Activated B cell treated with CpG ODN at 0.5 μM for 24 hours (primary cell): Measurements from ENCODE around the gene NEK4. TPM values are rescaled to one million over a fixed set of nuclear protein-coding genes. Genes with fewer than 3 reads are reported as not detected.

Experiments used
- ATAC-seq: fragments of 200-7000 bp; cut with Tn5 transposase; one replicate; pipeline ENCODE4 v1.10.0; 2021; ENCODE audit warnings: low read depth, mild to moderate bottlenecking, moderate library complexity
- CTCF ChIA-PET: fragments of 350-600 bp; sonication (Branson Sonifier 250); formaldehyde crosslinking; loops from one replicate; lab custom pipeline; 2021; ENCODE audit warnings: antibody characterized with exemption; lab: Charles Lee
- POLR2A ChIA-PET: fragments of 350-600 bp; sonication (Branson Sonifier 250); formaldehyde crosslinking; loops from one replicate; lab custom pipeline; 2021; ENCODE audit warnings: antibody characterized with exemption; lab: Charles Lee
- DNase-seq: peaks from one replicate; pipeline ENCODE4 v3.0.0; 2022
- H3K27ac Mint-ChIP-seq: one replicate; pipeline ENCODE4 v1.8.0; 2020; ENCODE audit warnings: mixed read lengths
- H3K27me3 Mint-ChIP-seq: one replicate; pipeline ENCODE4 v1.8.0; 2021; ENCODE audit warnings: mixed read lengths
- H3K36me3 Mint-ChIP-seq: one replicate; pipeline ENCODE4 v1.8.0; 2021; ENCODE audit warnings: low read depth, mixed read lengths
- H3K4me1 Mint-ChIP-seq: one replicate; pipeline ENCODE4 v1.8.0; 2021; ENCODE audit warnings: mixed read lengths
- H3K4me3 Mint-ChIP-seq: one replicate; pipeline ENCODE4 v1.8.0; 2020; ENCODE audit warnings: mild to moderate bottlenecking, mixed read lengths
- H3K9me3 Mint-ChIP-seq: one replicate; pipeline ENCODE4 v1.8.0; 2020; ENCODE audit warnings: mixed read lengths
- intact Hi-C: fragments of 100-400 bp; cut with micrococcal nuclease; formaldehyde crosslinking; loops from one replicate; pipeline ENCODE4 v1.15.1; 2024
- total RNA-seq: library from RNA; stranded (reverse); gene quantifications from 2 replicates; pipeline ENCODE4 v1.2.3, GENCODE V29; 2022
- TF ChIP-seq, protein P1 (sequence below): fragments of 200-600 bp; IDR thresholded peaks from one replicate; pipeline ENCODE4 v1.8.0; 2022; ENCODE audit warnings: antibody characterized with exemption, mild to moderate bottlenecking

The NEK4 gene
- total RNA-seq, 1 donor from 2014 or later, result 24.5 TPM

DNA sequence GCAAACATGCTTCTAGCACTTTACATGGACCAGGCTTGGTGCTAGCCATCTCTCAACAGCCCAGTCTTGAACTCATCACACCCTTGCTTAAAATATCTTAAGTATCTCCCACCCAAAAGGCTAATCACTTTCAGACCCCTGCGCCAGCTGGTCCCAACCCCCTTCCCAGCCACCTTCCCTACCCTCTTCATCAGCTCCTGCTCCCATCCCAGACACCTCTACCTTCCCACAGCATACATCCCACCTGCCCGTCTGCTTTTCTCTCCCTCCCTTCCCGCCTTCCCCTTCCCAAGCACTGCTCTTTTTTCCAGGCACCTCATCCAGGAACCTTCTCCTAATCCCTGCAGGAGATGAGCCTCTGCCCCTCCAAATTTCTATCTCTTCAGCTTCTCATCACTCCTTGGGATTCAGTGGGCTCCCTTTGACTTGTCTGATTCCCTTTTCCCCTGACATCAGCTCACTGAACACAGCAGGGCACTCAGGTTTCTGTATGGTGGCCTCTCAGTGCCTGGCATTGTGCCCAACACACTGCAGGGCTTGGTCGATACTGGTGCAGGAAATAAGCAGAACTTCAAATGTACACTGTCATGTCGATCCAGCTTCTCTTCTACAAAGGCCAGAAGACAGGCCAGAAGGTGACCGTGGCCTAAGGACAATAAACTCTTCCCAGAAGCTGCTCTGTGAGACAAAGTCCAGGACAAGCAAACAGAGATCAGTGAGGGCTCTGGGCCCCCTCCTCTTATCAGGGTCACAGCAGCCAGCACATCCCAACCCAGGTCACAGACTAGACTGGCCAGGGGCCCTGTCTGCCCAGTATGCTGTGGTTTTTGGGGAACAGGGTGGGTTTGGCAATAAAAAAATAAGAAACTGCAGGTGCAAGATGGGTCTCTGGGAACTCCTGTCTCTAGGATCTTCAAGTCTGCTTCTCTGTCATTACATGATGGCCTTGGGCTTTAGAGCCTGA, 4.4 kb upstream of the NEK4 start:
- Mint-ChIP-seq H3K27me3 (no peaks in the 10 kb centered on the region), H3K4me3 (no peak overlapping the region), H3K9me3 (no peaks in the 10 kb centered on the region), H3K36me3 (no peaks in the 10 kb centered on the region), H3K27ac (no peak overlapping the region), H3K4me1 (peaks cover 20% of the 10 kb centered on the region)
- CTCF ChIA-PET, result no interaction called here
- TF ChIP-seq, protein P1, sequence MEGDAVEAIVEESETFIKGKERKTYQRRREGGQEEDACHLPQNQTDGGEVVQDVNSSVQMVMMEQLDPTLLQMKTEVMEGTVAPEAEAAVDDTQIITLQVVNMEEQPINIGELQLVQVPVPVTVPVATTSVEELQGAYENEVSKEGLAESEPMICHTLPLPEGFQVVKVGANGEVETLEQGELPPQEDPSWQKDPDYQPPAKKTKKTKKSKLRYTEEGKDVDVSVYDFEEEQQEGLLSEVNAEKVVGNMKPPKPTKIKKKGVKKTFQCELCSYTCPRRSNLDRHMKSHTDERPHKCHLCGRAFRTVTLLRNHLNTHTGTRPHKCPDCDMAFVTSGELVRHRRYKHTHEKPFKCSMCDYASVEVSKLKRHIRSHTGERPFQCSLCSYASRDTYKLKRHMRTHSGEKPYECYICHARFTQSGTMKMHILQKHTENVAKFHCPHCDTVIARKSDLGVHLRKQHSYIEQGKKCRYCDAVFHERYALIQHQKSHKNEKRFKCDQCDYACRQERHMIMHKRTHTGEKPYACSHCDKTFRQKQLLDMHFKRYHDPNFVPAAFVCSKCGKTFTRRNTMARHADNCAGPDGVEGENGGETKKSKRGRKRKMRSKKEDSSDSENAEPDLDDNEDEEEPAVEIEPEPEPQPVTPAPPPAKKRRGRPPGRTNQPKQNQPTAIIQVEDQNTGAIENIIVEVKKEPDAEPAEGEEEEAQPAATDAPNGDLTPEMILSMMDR, result no peak
- POLR2A ChIA-PET, result no interaction called here
- DNase-seq (no peak), ATAC-seq (no peak)
- intact Hi-C loops, result loop anchor here (5.0 to 10.0 kb wide), 2 partner anchors 42 to 240 kb away; partner anchors contain the start of genes NT5DC2 and UQCC5

DNA sequence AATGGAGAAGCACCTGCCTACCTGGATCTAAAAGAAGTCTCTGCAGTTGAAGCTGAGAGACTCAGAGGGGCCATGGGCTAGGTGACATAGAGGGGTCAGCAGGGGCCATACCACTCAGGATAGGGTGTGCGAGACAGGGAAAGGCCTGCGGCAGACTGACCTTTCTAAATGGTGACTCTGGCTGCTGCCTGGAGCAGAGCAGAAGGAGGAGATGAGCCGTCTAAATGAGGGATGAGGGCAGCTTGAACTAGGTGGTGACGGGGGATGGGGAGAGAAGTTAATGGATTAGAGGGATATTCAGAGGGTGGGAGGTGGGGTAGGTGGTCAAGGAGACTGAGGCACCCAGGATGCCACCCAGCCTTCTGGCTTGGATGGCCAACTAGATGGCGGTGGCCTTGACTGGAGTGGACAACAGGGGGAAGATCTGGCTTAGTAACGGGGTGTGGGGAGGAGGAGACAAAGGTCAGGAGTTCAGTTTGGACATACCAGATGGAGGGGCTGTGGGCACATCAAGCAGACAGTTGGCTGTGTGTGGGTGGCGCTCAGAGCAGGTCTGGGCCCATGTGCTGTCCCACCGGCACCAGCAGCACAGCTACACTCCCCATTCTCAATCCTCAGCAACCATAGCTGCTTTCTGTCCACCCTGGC, 3.5 kb upstream of the NEK4 start:
- POLR2A ChIA-PET, result interaction anchor here (0.7 kb wide), 1 partner anchor 219 kb away, joined by 6 read pairs; no protein-coding TSS in a partner anchor
- intact Hi-C loops, result loop anchor here (5.0 to 10.0 kb wide), 2 partner anchors 43 to 239 kb away; partner anchors contain the start of genes NT5DC2 and UQCC5
- no peak for DNase-seq
- ATAC-seq, result no peak
- CTCF ChIA-PET, result no interaction called here
- Mint-ChIP-seq H3K27me3 (no peaks in the 10 kb centered on the region), H3K9me3 (no peaks in the 10 kb centered on the region), H3K4me1 (peaks cover 22% of the 10 kb centered on the region), H3K36me3 (peaks cover 2% of the 10 kb centered on the region), H3K27ac (no peak overlapping the region), H3K4me3 (no peak overlapping the region)
- TF ChIP-seq, protein P1, result no peak

DNA sequence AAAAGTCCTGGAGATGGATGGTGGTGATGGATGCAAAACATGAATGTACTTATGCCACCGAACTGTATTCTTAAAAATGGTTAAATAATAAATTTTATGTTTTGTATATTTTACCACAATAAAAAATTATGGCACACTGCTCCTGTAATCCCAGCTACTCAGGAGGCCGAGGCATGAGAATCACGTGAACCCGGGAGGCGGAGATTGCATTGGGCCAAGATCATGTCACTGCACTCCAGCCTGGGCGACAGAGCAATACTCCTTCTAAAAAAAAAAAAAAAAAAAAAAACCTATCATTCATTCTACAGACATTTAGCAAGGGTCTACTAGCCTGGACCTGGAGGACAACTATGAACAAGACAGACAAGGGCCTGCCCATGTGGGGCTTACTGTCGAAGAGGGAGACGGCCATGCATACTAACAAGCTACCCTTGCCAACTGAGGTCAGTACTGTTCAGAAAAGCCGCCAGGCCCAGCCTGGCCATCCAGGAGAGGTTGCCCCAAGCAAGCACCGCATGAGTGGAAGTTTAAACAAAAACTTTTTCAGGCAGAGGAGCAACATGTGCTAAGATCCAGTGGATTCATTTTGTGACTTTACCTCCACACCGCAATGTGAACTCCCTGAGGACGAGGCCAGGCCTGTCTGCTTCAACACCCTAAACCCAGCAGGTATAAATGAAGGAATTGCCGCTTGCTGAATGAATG, 2.8 kb upstream of the NEK4 start:
- Mint-ChIP-seq H3K4me3 (no peak overlapping the region), H3K27ac (no peak overlapping the region)
- CTCF ChIA-PET, result no interaction called here

DNA sequence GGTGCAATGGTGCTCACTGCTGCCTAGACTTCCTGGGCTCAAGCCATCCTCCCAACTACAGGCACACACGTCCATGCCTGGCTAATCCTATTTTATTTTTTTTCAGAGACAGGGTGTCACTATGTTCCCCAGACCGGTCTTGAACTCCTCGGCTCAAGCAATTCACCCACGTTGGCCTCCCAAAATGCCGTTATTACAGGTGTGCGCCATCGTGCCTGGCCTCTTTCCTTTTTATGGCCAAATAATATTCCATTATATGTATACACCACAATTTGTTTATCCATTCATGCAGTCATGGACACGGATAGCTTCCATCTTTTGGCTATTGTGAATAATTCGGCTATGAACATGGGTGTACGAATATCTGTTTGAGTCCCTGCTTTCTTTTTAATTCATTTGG, 962 bp upstream of the NEK4 start:
- Mint-ChIP-seq H3K9me3 (no peaks in the 10 kb centered on the region), H3K27me3 (no peaks in the 10 kb centered on the region), H3K36me3 (peaks cover 12% of the 10 kb centered on the region), H3K4me1 (peaks cover 17% of the 10 kb centered on the region), H3K4me3 (peak overlapping the region; percentile 94), H3K27ac (peak overlapping the region; percentile 95)
- ChIA-PET POLR2A (interaction anchor here (0.6 to 2.2 kb wide), 9 partner anchors 8 to 576 kb away, joined by 3 to 44 read pairs (median 5); partner anchors contain the start of genes DCP1A and SFMBT1), CTCF (no interaction called here)
- no peak for ATAC-seq
- DNase-seq, result no peak
- intact Hi-C loops, result loop anchor here (1.0 to 10.0 kb wide), 7 partner anchors 8 to 275 kb away; partner anchors contain the start of genes NT5DC2, PBRM1, SFMBT1 and SPCS1
- TF ChIP-seq, protein P1, result no peak

More for the DNA sequence above, 2.8 kb upstream of the NEK4 start:
- POLR2A ChIA-PET, result interaction anchor here (0.7 kb wide), 2 partner anchors 20 to 219 kb away, joined by 6 to 10 read pairs; no protein-coding TSS in a partner anchor
- TF ChIP-seq, protein P1, result no peak
- Mint-ChIP-seq H3K4me1 (peaks cover 17% of the 10 kb centered on the region), H3K27me3 (no peaks in the 10 kb centered on the region), H3K9me3 (no peaks in the 10 kb centered on the region), H3K36me3 (peaks cover 2% of the 10 kb centered on the region)
- intact Hi-C loops, result loop anchor here (5.0 to 10.0 kb wide), 2 partner anchors 44 to 239 kb away; partner anchors contain the start of genes NT5DC2 and UQCC5
- no peak for DNase-seq
- no peak for ATAC-seq
